ENCODE data around the gene CRLF3. TPM values are rescaled to one million over a fixed set of nuclear protein-coding genes. Genes with fewer than 3 reads are reported as not detected.
"Not testable (repeated sequence)": the region's sequence is repeated elsewhere in the genome, so short reads cannot be mapped to it uniquely, and the experiment has no call there.

Gene CRLF3
- polyA plus RNA-seq, 1 experiment = 5.5 TPM

- CTCF ChIA-PET; H3K36me3 ChIP-seq (ENCODE audit: control insufficient read depth, insufficient read depth, low read length); POLR2A ChIA-PET; H3K4me3 ChIP-seq (ENCODE audit: low read depth, low read length); H3K27me3 ChIP-seq (ENCODE audit: control insufficient read depth, insufficient read depth, low read length); DNase-seq (ENCODE audit: low read depth): not testable (repeated sequence)
Observed at GRCh38 chr17:30742669-30743068, 81.8 kb downstream of the CRLF3 start.

GRCh38 chr17:30736371-30736770 is 88.1 kb downstream of the CRLF3 start:
- CTCF ChIA-PET = not testable (repeated sequence)

GRCh38 chr17:30735644-30736043 is 88.8 kb downstream of the CRLF3 start:
- H3K4me3 ChIP-seq (ENCODE audit: low read depth, low read length); POLR2A ChIA-PET; DNase-seq (ENCODE audit: low read depth); H3K36me3 ChIP-seq (ENCODE audit: control insufficient read depth, insufficient read depth, low read length); H3K27me3 ChIP-seq (ENCODE audit: control insufficient read depth, insufficient read depth, low read length): not testable (repeated sequence)
- CTCF ChIA-PET = interaction anchor here (0.7 kb wide), 1 partner anchor 16 kb away, joined by 3 read pairs; no protein-coding TSS in a partner anchor

More at GRCh38 chr17:30736371-30736770, 88.1 kb downstream of the CRLF3 start:
- H3K27me3 ChIP-seq (ENCODE audit: control insufficient read depth, insufficient read depth, low read length); POLR2A ChIA-PET; H3K36me3 ChIP-seq (ENCODE audit: control insufficient read depth, insufficient read depth, low read length); H3K4me3 ChIP-seq (ENCODE audit: low read depth, low read length); DNase-seq (ENCODE audit: low read depth): not testable (repeated sequence)

- DNase-seq (ENCODE audit: low read depth); H3K36me3 ChIP-seq (ENCODE audit: control insufficient read depth, insufficient read depth, low read length); POLR2A ChIA-PET; H3K4me3 ChIP-seq (ENCODE audit: low read depth, low read length); H3K27me3 ChIP-seq (ENCODE audit: control insufficient read depth, insufficient read depth, low read length): not testable (repeated sequence)
- CTCF ChIA-PET = interaction anchor here (0.7 kb wide), 1 partner anchor 16 kb away, joined by 3 read pairs; no protein-coding TSS in a partner anchor
Observed at GRCh38 chr17:30735206-30735605, 89.3 kb downstream of the CRLF3 start.

- H3K27me3 ChIP-seq (ENCODE audit: control insufficient read depth, insufficient read depth, low read length); H3K4me3 ChIP-seq (ENCODE audit: low read depth, low read length); H3K36me3 ChIP-seq (ENCODE audit: control insufficient read depth, insufficient read depth, low read length); DNase-seq (ENCODE audit: low read depth); POLR2A ChIA-PET; CTCF ChIA-PET: not testable (repeated sequence)
Observed at GRCh38 chr17:30734153-30734552, 90.3 kb downstream of the CRLF3 start.

Small RNA genes lying within 50 kb of the gene (small RNA-seq; reads per million reads assigned to genes)
- not detected for gene RNU6-298P (ENCODE audit: insufficient read length, low read depth, low replicate concordance)

Other genes with a start within 250 kb of the CRLF3 start
- 0.42 and 0.77 TPM in 2 replicates for gene ATAD5, start 7.3 kb upstream of the CRLF3 start, polyA plus RNA-seq (2011; rRNA removed)
- 5.1 and 11.5 TPM in 2 replicates for gene TEFM, start 81.5 kb upstream of the CRLF3 start, polyA plus RNA-seq (2011; rRNA removed)
- gene ADAP2, start 97.3 kb upstream of the CRLF3 start, polyA plus RNA-seq (2011; rRNA removed) = 0.12 and 0.42 TPM in 2 replicates
- 14.6 TPM in 2 replicates for gene RNF135, start 146.3 kb upstream of the CRLF3 start, polyA plus RNA-seq (2011; rRNA removed)